Stimulated activated CD8-positive, alpha-beta memory T cell treated with anti-CD3 and anti-CD28 coated beads, Interleukin-4, amount 100 ng/mL, for 48 hours (primary cell): ENCODE results near the gene ANKRD11.
"Not testable (repeated sequence)": the region's sequence is repeated elsewhere in the genome, so short reads cannot be mapped to it uniquely, and the experiment has no call there.

ENCODE experiments used
- DNase-seq: peaks from one replicate; pipeline ENCODE4 v3.0.0-alpha.2; 2020

The ANKRD11 gene

GRCh38 chr16:89274561-89275283, 215.6 kb downstream of the ANKRD11 start:
- DNase-seq: no peak

GRCh38 chr16:89273741-89274472, 216.5 kb downstream of the ANKRD11 start:
- DNase-seq: no peak

- DNase-seq: no peak
Observed at GRCh38 chr16:89272631-89273030, 217.7 kb downstream of the ANKRD11 start.

DNA sequence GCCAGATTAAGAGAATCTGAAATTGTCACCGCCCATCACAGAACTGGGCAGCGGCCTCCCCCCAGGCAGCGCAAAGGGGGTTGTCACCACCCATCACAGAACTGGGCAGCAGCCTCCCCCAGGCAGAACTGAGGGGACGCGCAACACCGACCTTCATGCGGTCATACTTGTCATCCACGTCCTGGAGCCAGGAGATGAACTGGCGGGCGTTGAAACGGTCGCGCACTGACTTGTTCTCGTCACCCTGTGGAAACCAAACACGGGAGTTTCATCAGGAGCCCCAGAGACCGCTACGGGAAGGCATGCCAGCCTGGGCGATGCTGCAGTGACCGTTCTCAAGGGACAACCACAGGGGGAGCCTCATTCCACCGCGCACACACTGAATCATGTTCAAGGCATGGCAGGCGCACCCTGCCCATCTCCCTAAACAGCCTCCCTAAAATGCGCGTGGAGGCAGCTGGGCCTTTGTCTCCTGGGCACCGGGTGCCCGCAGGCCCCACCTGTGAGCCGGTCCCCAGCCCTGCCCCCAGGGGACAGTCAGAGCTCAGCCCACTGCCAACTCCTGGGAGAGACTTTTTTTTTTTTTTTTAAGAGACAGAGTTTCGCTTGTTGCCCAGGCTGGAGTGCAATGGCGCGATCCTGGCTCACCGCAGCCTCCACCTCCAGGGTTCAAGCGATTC, 219.6 kb downstream of the ANKRD11 start:
- no peak for DNase-seq

GRCh38 chr16:89269805-89270665, 220.3 kb downstream of the ANKRD11 start:
- DNase-seq: no peak

DNA sequence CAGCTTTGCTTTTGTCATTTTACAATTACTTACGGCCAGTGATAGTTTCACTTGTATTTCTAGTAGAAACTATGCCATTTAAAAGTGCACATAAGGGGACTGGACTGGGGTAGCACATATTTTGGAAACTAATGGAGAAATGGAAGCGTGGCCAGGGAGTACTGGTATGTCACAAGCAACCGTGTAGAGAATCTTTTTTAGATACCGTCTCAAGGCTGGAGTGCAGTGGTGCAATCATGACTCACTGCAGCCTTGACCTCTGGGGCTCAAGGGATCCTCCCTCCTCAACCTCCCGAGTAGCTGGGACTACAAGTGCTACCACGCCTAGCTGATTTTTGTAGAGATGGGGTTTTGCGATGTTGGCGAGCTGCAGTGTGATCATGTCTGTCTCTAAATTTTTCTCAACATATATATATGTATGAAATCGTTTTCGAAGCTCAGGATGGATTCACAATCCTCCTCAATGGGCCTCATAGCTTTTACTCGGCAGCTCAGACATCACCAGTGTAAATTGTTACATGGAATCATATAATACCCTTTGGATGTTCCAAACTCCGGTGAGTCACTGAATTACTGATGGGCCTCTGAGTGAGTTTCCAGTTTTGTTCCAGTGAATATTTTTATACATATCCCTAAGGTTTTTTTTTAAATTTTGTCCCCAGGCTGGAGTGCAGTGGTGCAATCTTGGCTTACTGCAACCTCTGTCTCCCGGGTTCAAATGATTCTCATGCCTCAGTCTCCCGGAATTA, 221.2 kb downstream of the ANKRD11 start:
- no peak for DNase-seq

- no peak for DNase-seq
Observed at GRCh38 chr16:89268585-89268984, 221.8 kb downstream of the ANKRD11 start.

GRCh38 chr16:89267746-89268145, 222.6 kb downstream of the ANKRD11 start:
- DNase-seq: not testable (repeated sequence)

GRCh38 chr16:89266521-89267134, 223.7 kb downstream of the ANKRD11 start:
- DNase-seq: no peak

- DNase-seq: no peak
Observed at GRCh38 chr16:89265647-89266046, 224.7 kb downstream of the ANKRD11 start.

DNA sequence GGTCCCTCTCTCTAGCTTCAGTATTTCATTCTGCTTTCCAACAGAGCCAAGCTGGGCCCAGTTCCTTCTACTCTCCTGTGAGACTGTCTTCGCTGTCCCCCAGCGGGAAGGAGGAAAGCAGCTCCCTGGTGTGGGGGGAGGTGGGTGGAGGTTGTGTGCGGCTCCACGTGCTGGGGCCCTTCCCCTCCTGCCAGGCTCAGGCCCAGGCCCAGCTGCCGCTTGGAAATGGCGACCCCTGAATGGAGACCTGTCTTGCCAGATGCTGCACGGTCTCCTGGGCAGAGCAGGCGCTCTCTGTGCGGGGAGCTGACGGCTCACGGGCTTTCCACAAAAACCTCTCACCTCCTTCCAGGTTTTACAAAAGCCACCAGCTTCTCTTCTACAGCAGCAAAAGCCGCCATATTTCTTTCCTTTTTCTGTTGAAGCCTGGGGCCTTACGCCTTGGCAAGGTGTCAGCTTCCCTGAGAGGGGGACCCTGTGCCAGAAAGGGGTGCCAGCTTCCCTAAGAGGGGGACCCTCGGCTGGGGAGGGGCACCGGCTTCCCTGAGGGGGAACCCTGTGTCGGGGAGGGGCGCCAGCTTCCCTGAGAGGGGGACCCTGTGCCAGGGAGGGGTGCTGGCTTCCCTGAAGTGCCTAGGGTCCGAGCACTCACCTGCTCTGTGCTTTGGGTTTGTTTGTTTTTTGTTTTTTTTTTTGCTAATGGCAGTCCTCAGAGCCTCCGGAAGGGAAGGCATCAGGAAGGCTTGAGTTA, 225.4 kb downstream of the ANKRD11 start:
- DNase-seq: no peak

- no peak for DNase-seq
Observed at GRCh38 chr16:89261691-89262563, 228.4 kb downstream of the ANKRD11 start.

GRCh38 chr16:89259901-89260300, 230.5 kb downstream of the ANKRD11 start:
- DNase-seq: not testable (repeated sequence)

GRCh38 chr16:89257757-89258465, 232.4 kb downstream of the ANKRD11 start:
- DNase-seq: no peak

GRCh38 chr16:89257281-89257731, 233.1 kb downstream of the ANKRD11 start:
- no peak for DNase-seq

DNA sequence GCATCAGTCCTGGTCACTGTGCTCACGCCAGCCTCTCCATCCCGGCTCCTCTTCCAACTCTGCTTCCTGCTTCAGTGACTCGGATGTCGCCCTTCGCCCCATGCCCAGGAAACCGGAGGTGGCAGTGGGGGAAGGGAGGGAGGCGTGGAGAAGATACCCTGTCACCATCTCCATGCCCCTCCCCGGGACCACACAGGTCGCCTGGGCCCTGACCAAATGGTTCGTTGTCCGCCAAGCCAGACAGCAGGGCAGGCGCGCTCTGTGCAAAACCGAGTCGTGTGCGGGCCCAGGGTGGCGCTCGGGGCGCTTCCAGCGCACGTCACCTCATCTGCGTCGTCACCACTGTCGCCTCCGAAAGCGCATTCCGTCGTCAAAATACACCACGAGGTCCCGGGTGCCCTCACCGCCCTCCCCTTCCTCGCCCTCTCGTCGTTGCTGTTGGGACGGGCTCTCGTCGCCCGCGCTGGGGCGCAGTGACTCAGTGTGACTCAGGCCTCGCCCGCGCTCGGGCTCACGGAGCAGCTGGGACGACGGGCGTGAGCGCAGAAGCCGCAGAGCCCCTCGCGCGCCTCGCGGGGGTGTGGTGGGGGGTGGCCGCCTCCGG, 233.6 kb downstream of the ANKRD11 start:
- peak; percentile 84 for DNase-seq

DNA sequence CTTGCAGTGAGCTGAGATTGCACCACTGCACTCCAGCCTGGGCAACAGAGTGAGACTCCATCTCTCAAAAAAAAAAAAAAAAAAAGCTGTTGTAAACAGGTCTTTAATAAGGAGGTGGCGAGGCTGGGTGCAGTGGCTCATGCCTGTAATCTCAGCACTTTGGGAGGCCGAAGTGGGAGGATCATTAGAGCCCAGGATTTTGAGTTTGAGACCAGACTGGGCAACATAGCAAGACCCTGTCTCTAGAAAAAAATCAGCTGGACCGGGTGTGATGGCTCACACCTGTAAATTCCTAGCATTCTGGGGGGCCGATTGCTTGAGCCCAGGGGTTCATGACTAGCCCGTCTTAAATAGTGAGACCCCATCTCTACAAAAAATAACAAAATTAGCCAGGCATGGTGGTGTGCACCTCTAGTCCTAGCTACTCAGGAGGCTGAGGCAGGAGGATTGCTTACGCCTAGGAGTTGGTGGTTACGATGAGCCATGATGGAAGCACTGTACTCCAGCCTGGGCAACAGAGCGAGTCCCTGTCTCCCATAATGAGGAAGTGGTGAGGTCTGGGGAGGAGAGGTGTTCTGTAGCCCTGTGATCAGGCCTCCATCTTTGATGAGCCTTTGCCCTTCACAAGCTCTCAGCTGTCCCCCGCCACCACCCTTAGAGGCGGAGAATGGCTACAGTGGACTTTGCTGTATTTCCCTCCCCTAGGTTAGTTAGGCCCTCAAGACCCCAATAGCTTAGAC, 236.6 kb downstream of the ANKRD11 start:
- DNase-seq: no peak
